Measurements from ENCODE around the gene RNF168.
"Not testable (repeated sequence)": the region's sequence is repeated elsewhere in the genome, so short reads cannot be mapped to it uniquely, and the experiment has no call there.

RNF168 gene

DNA sequence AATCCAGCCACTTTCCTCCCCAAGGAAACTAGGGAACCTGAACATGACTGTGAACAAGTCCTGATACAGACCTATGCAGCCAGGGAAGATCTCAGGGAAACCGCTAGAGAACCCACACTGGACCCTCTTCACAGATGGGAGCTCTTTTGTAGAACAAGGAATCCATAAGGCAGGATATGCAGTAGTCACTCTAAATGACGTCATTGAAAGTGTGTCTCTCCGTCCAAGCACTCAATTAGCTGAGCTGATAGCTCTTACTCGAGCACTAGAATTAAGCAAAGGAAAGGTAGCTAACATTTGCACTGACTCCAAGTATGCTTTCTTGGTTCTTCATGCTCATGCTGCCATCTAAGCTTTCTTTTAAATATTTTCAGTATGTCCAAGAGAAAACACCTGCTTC is 21.6 kb upstream of the RNF168 start:
- no peaks in the 10 kb centered on the region for H3K36me3 ChIP-seq (ENCODE audit: insufficient read depth, low read length)
- peaks cover 15% of the 10 kb centered on the region for H3K9me3 ChIP-seq (ENCODE audit: low read length)
- no peaks in the 10 kb centered on the region for H3K4me1 ChIP-seq (ENCODE audit: insufficient read depth, low read length)
- no peak overlapping the region for H3K4me3 ChIP-seq (ENCODE audit: low read length)
- H2AFZ ChIP-seq (ENCODE audit: low read depth, low read length): no peak overlapping the region
- no peaks in the 10 kb centered on the region for H3K27me3 ChIP-seq (ENCODE audit: insufficient read depth, low read length)

DNA sequence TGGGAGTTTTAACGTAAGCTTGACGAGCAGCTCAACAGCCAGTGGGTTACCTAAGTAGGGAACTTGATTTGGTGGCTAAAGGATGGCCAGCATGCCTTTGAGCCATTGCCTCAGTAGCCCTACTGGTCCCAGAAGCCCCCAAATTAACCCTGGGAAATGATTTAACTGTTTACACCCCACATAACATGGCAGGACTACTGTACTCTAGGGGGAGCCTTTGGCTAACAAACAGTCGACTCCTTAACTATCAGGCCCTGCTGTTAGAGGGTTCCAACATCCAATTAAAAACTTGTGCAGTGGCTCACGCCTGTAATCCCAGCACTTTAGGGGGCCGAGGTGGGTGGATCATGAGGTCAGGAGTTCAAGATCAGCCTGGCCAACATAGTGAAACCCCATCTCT is 21.0 kb upstream of the RNF168 start:
- Histone ChIP-seq H3K36me3 (ENCODE audit: insufficient read depth, low read length) (no peaks in the 10 kb centered on the region), H3K4me1 (ENCODE audit: insufficient read depth, low read length) (no peaks in the 10 kb centered on the region), H3K27me3 (ENCODE audit: insufficient read depth, low read length) (no peaks in the 10 kb centered on the region), H3K4me3 (ENCODE audit: low read length) (no peak overlapping the region), H2AFZ (ENCODE audit: low read depth, low read length) (no peak overlapping the region), H3K9me3 (ENCODE audit: low read length) (peaks cover 16% of the 10 kb centered on the region)

GRCh38 chr3:196523841-196524240 is 20.3 kb upstream of the RNF168 start:
- no peak overlapping the region for H3K4me3 ChIP-seq (ENCODE audit: low read length)
- no peaks in the 10 kb centered on the region for H3K27me3 ChIP-seq (ENCODE audit: insufficient read depth, low read length)
- H2AFZ ChIP-seq (ENCODE audit: low read depth, low read length): no peak overlapping the region
- H3K36me3 ChIP-seq (ENCODE audit: insufficient read depth, low read length): no peaks in the 10 kb centered on the region
- no peaks in the 10 kb centered on the region for H3K4me1 ChIP-seq (ENCODE audit: insufficient read depth, low read length)
- H3K9me3 ChIP-seq (ENCODE audit: low read length): peaks cover 18% of the 10 kb centered on the region

DNA sequence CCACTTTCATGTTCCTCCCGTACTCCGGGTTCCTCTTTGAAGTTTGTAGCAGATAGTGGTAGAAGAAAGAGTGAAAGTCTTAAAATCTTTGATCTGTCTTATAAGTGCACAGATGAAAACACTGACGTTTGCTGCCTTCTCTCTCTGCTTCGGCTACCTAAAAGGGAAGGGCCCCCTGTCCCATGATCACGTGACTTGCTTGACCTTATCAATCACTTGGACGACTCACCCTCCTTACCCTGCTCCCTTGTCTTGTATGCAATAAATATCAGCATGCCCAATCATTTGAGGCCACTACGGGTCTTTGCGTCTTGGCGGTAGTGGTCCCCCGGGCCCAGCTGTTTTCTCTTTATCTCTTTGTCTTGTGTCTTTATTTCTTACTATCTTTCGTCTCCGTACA is 17.7 kb upstream of the RNF168 start:
- H3K4me3 ChIP-seq (ENCODE audit: low read length); H3K27me3 ChIP-seq (ENCODE audit: insufficient read depth, low read length); H2AFZ ChIP-seq (ENCODE audit: low read depth, low read length); H3K36me3 ChIP-seq (ENCODE audit: insufficient read depth, low read length); H3K4me1 ChIP-seq (ENCODE audit: insufficient read depth, low read length): not testable (repeated sequence)
- peaks cover 16% of the 10 kb centered on the region for H3K9me3 ChIP-seq (ENCODE audit: low read length)

DNA sequence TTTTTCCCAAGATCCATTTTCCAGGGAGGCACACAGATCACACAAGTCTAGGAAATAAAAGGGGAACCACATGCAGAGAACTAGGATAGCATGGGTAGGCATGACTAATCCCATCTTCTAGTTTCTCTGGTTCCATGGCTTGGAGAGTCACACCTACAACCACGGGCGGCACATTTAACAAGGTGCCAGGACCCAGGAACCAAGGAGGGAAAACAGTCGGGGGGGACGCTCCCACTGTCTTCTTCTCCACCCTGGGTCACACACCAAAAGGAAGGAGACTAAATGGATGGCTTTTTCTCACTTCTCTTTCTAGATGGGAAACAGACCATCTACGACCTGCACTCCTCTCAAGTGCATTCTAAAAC is 16.1 kb upstream of the RNF168 start:
- Histone ChIP-seq H3K4me3 (ENCODE audit: low read length) (no peak overlapping the region), H2AFZ (ENCODE audit: low read depth, low read length) (no peak overlapping the region), H3K4me1 (ENCODE audit: insufficient read depth, low read length) (no peaks in the 10 kb centered on the region), H3K9me3 (ENCODE audit: low read length) (peaks cover 13% of the 10 kb centered on the region), H3K36me3 (ENCODE audit: insufficient read depth, low read length) (no peaks in the 10 kb centered on the region), H3K27me3 (ENCODE audit: insufficient read depth, low read length) (no peaks in the 10 kb centered on the region)

DNA sequence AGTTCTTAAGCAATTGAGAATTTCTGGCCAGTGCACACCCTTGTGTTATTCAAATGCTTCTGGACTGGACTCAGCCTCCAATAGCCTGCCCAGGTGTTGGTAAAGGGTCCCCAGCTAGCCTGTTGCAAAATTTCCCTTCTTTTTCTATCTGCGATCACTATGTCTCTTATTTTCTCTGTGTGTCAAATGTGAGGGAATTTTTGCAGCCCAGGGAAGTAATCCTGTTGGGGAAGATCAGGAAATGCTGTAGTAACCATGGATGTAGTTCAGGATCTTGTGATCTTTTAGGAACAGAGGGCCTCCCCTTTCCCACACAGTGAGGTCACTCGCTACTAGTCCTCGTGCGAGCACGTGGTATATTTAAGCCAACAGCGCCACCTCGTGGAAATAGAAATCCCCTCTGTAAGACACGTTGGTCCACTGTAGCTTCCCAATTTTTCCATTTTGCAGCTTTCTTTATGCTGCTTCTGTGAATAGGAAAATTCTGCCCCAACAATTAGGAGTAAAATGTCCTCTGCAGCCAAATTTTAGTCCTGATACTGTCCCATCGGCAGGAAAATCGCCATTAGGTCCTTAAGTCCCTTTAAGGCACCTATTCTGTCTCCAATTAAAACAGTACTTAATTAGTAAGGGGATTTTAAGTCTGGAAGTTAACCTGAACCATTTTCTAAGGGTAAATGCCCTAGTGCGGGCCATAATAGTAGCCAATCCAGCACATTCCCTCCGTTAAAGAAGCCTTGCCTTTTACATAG is 15.6 kb upstream of the RNF168 start:
- Histone ChIP-seq H3K4me1 (ENCODE audit: insufficient read depth, low read length) (no peaks in the 10 kb centered on the region), H3K36me3 (ENCODE audit: insufficient read depth, low read length) (no peaks in the 10 kb centered on the region), H3K27me3 (ENCODE audit: insufficient read depth, low read length) (no peaks in the 10 kb centered on the region), H2AFZ (ENCODE audit: low read depth, low read length) (no peak overlapping the region), H3K9me3 (ENCODE audit: low read length) (peaks cover 13% of the 10 kb centered on the region), H3K4me3 (ENCODE audit: low read length) (no peak overlapping the region)

DNA sequence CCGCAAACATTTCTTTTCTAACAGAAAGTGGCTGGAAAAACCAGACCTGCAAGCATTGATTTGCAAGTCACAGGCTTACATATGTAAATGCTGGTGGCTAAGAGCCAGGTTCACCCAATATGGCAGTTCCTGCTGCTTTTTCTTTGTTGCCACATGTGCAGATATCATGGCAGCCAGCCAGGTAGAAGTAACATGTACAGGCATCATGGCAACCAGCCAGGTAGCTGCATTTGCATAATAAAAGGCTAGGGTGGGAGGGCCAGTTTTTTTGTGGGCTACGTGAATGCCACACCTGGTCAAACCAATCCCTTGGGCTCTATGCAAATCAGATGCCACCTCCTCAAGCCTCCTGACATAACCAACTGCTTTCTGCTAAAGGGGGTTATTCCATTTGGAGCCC is 14.4 kb upstream of the RNF168 start:
- no peak overlapping the region for H2AFZ ChIP-seq (ENCODE audit: low read depth, low read length)
- H3K27me3 ChIP-seq (ENCODE audit: insufficient read depth, low read length): no peaks in the 10 kb centered on the region
- H3K4me1 ChIP-seq (ENCODE audit: insufficient read depth, low read length): no peaks in the 10 kb centered on the region
- H3K36me3 ChIP-seq (ENCODE audit: insufficient read depth, low read length): no peaks in the 10 kb centered on the region
- peaks cover 13% of the 10 kb centered on the region for H3K9me3 ChIP-seq (ENCODE audit: low read length)
- H3K4me3 ChIP-seq (ENCODE audit: low read length): no peak overlapping the region

DNA sequence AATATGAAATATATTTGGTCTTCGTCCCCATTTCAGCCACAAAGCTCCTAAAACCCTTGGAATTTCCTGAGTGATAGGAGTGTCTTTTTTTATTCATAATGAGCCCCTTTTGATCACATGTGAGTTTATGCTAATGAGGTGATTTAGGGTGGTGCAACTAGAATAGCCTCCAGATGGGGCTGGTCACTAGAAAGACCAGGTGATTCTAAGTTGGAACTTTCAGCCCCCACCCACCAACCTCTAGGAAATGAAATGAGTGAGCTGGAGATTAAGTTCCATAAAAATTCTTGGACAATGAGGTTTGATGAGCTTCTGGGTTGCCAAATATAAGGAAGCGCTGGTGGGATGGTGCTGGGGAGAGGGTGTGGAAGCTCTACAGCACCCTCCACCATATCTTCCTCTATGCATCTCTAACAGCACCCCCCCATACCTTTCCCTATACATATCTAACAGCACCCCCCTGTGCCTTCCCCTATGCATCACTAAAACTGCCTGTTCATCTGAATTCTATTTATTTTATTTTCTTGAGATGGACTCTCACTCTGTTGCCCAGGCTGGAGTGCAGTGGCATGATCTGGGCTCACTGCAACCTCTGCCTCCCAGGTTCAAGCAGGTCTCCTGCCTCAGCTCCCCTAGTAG is 13.7 kb upstream of the RNF168 start:
- Histone ChIP-seq H3K4me3 (ENCODE audit: low read length) (no peak overlapping the region), H3K4me1 (ENCODE audit: insufficient read depth, low read length) (no peaks in the 10 kb centered on the region), H3K27me3 (ENCODE audit: insufficient read depth, low read length) (no peaks in the 10 kb centered on the region), H2AFZ (ENCODE audit: low read depth, low read length) (no peak overlapping the region), H3K36me3 (ENCODE audit: insufficient read depth, low read length) (no peaks in the 10 kb centered on the region), H3K9me3 (ENCODE audit: low read length) (peaks cover 13% of the 10 kb centered on the region)

GRCh38 chr3:196514913-196515621 is 11.5 kb upstream of the RNF168 start, which contains the start of gene SMCO1:
SMCO1 (minus strand) TSS chr3:196515346; CDS start chr3:196515209, 137 bp downstream.
- Histone ChIP-seq H3K4me1 (ENCODE audit: insufficient read depth, low read length) (no peaks in the 10 kb centered on the region), H2AFZ (ENCODE audit: low read depth, low read length) (no peak within 1 kb of the TSS), H3K36me3 (ENCODE audit: insufficient read depth, low read length) (no peaks in the 10 kb centered on the region), H3K4me3 (ENCODE audit: low read length) (no peak within 1 kb of the TSS), H3K9me3 (ENCODE audit: low read length) (peaks cover 6% of the 10 kb centered on the region), H3K27me3 (ENCODE audit: insufficient read depth, low read length) (no peaks in the 10 kb centered on the region)

- no peak overlapping the region for H2AFZ ChIP-seq (ENCODE audit: low read depth, low read length)
- no peaks in the 10 kb centered on the region for H3K4me1 ChIP-seq (ENCODE audit: insufficient read depth, low read length)
- no peak overlapping the region for H3K4me3 ChIP-seq (ENCODE audit: low read length)
Measured at GRCh38 chr3:196514350-196514716, 10.8 kb upstream of the RNF168 start.

DNA sequence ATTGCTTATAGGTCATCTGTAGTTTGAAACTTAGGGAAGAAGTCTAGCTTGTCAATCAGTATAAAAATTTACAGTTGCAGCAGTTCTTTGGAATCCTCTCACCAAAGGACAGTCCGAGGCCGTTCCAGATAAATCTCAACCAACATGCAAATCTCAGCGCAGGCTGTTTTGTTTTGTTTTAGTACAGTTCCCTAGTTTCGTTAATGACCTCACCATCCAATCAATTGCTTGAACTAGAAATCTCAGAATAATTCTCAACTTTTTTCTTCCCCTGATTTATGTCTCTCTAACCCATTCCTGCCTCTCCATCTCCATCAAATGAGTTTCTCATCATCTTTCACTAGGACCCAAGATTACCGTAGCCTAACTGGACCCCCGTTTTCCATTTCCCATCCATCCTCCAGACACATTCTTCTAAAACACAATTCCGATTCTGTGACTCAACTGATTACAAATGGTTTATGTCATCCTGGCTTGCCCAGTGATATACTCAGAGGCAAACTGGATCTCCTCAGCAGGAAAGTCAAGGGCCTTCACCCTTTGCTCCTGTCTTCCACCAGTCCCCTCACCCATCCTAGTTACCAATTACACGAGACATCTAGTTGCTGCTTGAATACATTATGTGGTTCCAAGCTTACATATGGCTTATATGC is 10.3 kb upstream of the RNF168 start:
- Histone ChIP-seq H3K27me3 (ENCODE audit: insufficient read depth, low read length) (no peaks in the 10 kb centered on the region), H3K36me3 (ENCODE audit: insufficient read depth, low read length) (no peaks in the 10 kb centered on the region), H3K9me3 (ENCODE audit: low read length) (peaks cover 2% of the 10 kb centered on the region), H2AFZ (ENCODE audit: low read depth, low read length) (no peak overlapping the region), H3K4me3 (ENCODE audit: low read length) (no peak overlapping the region), H3K4me1 (ENCODE audit: insufficient read depth, low read length) (no peaks in the 10 kb centered on the region)

More at GRCh38 chr3:196514350-196514716, 10.8 kb upstream of the RNF168 start:
- Histone ChIP-seq H3K36me3 (ENCODE audit: insufficient read depth, low read length) (no peaks in the 10 kb centered on the region), H3K9me3 (ENCODE audit: low read length) (peaks cover 5% of the 10 kb centered on the region), H3K27me3 (ENCODE audit: insufficient read depth, low read length) (no peaks in the 10 kb centered on the region)

GRCh38 chr3:196511646-196512425 is 8.3 kb upstream of the RNF168 start:
- H3K4me1 ChIP-seq (ENCODE audit: insufficient read depth, low read length); H3K36me3 ChIP-seq (ENCODE audit: insufficient read depth, low read length); H3K4me3 ChIP-seq (ENCODE audit: low read length); H3K27me3 ChIP-seq (ENCODE audit: insufficient read depth, low read length); H2AFZ ChIP-seq (ENCODE audit: low read depth, low read length); H3K9me3 ChIP-seq (ENCODE audit: low read length): not testable (repeated sequence)

Data from neuron (in vitro differentiated cells).